Astrocyte of the spinal cord (primary cell): ENCODE data around the gene DBI.

Experiments used
- DNase-seq: peaks from one replicate; pipeline ENCODE4 v3.0.0; 2011; ENCODE audit warnings: low read depth, low spot score
- H3K4me3 ChIP-seq: 2 replicates; pipeline ENCODE4 v1.5.1; 2011; ENCODE audit warnings: low read depth, mild to moderate bottlenecking, low read length, moderate library complexity
- CTCF ChIP-seq: IDR thresholded peaks from 2 replicates; pipeline ENCODE4 v1.5.1; 2012; ENCODE audit warnings: low read depth, mild to moderate bottlenecking, low read length, inconsistent platforms
- in situ Hi-C: cut with HindIII; loops from 2 replicates; pipeline ENCODE4 v1.10.0; 2017; ENCODE audit warnings: low sequenced_read_pairs

DBI gene

GRCh38 chr2:119327431-119327830, 39.3 kb upstream of the DBI start:
- in situ Hi-C loops = no loop called here
- no peak for DNase-seq
- no peak for TF ChIP-seq CTCF
- no peak overlapping the region for H3K4me3 ChIP-seq

- H3K4me3 ChIP-seq = no peak overlapping the region
- in situ Hi-C loops = no loop called here
- DNase-seq = no peak
- TF ChIP-seq CTCF = no peak
Measured at GRCh38 chr2:119332953-119333352, 33.8 kb upstream of the DBI start.

- no peak overlapping the region for H3K4me3 ChIP-seq
- no peak for DNase-seq
- in situ Hi-C loops = no loop called here
- TF ChIP-seq CTCF = no peak
Measured at GRCh38 chr2:119333360-119333759, 33.4 kb upstream of the DBI start.

GRCh38 chr2:119333833-119334232, 32.9 kb upstream of the DBI start:
- in situ Hi-C loops = no loop called here
- no peak for DNase-seq
- H3K4me3 ChIP-seq = no peak overlapping the region
- no peak for TF ChIP-seq CTCF

GRCh38 chr2:119337749-119338148, 29.0 kb upstream of the DBI start:
- TF ChIP-seq CTCF = no peak
- H3K4me3 ChIP-seq = no peak overlapping the region
- no peak for DNase-seq
- in situ Hi-C loops = no loop called here

- in situ Hi-C loops = no loop called here
- no peak overlapping the region for H3K4me3 ChIP-seq
- DNase-seq = no peak
- no peak for TF ChIP-seq CTCF
Measured at GRCh38 chr2:119338272-119338671, 28.5 kb upstream of the DBI start.
